Hepatic stellate cell (primary cell): Measurements from ENCODE around the gene IL1F10.
"Not testable (repeated sequence)": the region's sequence is repeated elsewhere in the genome, so short reads cannot be mapped to it uniquely, and the experiment has no call there.

Experiments used
- DNase-seq: peaks from one replicate; pipeline ENCODE4 v3.0.0; 2011; ENCODE audit warnings: low spot score

IL1F10 gene

GRCh38 chr2:113081488-113082210, 13.9 kb downstream of the IL1F10 start:
- DNase-seq = no peak

DNA sequence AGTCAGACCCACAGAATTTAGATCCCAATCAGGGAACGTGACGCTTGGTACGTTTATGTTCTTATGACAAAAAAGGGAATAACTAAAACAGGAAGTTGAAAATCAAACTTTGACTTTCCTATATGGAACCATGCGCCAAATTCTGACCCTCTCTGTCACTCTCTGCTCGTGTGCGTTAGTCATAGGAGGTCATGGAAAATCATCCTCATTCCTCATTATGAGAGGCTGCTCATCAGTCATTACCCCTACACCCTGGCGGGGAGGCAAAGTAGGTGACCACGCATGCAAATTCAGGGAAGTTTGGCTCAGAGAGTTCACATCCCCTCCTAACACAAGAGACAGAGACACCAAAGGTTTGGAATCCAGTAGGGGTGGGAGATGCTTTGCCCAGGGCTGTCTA, 15.5 kb downstream of the IL1F10 start:
- no peak for DNase-seq

- DNase-seq = no peak
These were observed 16.7 kb downstream of the IL1F10 start for GRCh38 chr2:113084249-113085000.

- DNase-seq = no peak
These were observed 17.8 kb downstream of the IL1F10 start for GRCh38 chr2:113085542-113085941.

- no peak for DNase-seq
These were observed 20.6 kb downstream of the IL1F10 start for GRCh38 chr2:113088213-113088992.

- no peak for DNase-seq
These were observed 22.1 kb downstream of the IL1F10 start for GRCh38 chr2:113089916-113090315.

- DNase-seq = no peak
These were observed 23.6 kb downstream of the IL1F10 start for GRCh38 chr2:113091231-113091896.

GRCh38 chr2:113092864-113093612, 25.3 kb downstream of the IL1F10 start:
- DNase-seq = no peak

GRCh38 chr2:113093613-113093977, 25.8 kb downstream of the IL1F10 start:
- DNase-seq = no peak

GRCh38 chr2:113096306-113096705, 28.5 kb downstream of the IL1F10 start:
- not testable (repeated sequence) for DNase-seq

GRCh38 chr2:113096842-113097618, 29.3 kb downstream of the IL1F10 start:
- not testable (repeated sequence) for DNase-seq

DNA sequence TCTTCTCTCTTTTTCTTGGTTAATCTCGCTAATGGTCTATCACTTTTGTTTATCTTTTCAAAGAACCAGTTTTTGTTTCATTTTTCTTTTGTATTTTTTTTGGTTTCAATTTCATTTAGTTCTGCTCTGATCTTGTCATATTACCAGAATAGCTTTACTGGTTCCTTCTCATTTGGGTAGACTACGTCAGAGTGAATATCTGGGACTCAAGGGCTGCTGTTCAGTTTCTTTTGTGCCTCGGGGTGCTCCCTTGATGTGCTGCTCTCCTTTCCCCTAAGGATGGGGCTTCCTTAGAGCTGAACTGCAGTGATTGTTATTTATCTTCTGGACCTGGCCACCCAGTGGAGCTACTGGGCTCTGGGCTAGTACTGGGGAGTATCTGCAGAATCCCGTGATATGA, 30.3 kb downstream of the IL1F10 start:
- DNase-seq = no peak

DNA sequence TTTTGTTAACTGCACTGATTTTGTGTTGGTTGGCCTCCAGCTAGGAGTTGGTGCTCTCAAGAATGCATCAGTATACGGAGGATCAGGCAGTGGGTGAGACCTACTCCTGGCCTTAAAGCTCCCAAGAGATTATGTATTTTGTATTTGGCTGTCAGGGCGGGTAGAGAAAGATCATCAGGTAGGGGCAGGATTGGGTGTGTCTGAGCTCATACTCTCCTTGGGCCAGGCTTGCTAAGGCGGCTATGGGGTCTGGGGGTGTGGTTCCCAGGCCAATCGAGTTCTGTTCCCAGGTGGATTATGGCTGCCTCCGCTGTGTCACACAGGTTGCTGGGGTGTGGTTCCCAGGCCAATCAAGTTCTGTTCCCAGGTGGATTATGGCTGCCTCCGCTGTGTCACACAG, 30.8 kb downstream of the IL1F10 start:
- no peak for DNase-seq

GRCh38 chr2:113102133-113102532, 34.4 kb downstream of the IL1F10 start:
- DNase-seq = no peak

GRCh38 chr2:113103277-113103676, 35.5 kb downstream of the IL1F10 start:
- DNase-seq = no peak

DNA sequence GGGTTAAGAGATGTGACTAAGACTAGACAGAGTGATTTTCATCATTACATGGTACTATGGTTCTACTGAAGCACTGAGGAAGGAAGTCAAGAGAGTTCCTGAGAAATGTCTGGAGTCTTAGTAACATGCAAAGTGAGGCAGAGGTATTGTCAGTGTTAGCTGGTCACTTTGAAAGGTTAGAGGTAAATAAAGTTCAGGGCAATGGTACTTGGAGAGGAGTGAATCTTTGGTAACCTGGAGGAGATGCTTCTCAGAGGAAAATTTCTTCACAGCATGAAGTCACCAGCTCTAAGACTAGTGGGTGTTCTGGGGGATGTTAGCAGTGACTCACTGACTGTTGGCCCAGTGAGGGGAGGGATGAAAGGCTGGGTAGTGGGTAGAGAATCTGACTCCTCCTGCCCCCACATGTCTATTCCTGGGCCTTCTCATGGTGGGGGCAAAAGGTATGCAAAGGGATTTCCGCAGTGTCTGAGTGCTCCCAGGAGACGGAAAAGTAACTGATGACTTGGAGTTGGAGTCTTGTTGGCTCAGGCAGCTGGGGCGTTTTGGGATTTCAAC, 36.4 kb downstream of the IL1F10 start:
- DNase-seq = no peak

DNA sequence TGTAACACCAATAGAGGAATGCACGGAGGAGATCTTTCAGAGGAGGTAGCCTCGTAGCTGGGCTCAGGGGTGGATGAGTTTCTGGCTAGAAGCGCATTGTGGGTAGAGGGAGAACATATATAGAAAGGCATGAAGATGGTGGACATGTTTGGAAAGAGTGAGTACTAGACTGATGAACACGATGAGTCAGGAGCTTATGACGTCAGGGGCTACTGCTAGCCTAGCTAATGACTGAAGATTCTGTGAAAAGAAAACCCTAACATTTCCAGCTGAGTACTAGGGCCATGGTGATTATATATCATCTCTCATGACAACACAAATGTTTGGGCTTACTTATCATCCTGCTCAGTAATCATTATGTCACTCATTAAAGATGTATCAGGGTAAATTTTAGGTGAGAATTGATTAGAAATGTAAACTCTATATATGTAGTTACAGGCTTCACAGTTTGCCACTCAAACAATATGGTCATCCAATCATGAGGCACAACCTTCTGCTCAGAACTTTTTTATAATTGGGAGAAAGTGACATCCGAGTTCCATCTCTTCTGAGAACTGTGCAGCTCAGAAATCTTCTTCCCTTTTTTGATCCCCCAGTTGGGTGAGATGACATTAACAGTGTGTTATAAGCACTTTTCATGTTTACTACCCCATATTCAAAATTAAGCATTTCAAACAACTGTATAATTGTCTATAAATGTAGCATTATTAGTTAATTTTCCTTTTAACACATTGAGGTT, 37.4 kb downstream of the IL1F10 start:
- no peak for DNase-seq

GRCh38 chr2:113111121-113111520, 43.4 kb downstream of the IL1F10 start:
- no peak for DNase-seq

DNA sequence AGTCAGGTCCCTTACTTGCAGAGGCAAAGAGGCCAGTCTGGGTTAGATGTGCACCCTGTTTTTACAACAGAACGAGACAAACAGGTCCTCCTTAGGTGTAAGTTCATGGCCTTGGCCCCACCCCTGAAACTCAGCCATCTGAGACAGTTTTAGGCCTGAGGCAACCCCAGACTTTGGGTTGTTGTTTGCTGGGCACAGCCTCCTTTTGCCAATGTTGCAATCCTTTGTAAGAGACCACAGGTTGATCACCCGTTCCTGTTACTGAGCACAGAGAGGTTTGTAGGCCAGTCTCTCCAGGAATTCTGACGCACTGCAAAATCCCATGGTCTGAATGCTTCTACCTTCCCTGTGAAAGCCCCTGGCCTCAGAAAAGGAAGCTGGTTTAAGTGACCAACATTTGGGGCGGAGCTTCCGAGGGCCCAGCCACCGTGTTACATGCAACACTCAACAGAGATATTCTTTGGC, 44.1 kb downstream of the IL1F10 start:
- no peak for DNase-seq

DNA sequence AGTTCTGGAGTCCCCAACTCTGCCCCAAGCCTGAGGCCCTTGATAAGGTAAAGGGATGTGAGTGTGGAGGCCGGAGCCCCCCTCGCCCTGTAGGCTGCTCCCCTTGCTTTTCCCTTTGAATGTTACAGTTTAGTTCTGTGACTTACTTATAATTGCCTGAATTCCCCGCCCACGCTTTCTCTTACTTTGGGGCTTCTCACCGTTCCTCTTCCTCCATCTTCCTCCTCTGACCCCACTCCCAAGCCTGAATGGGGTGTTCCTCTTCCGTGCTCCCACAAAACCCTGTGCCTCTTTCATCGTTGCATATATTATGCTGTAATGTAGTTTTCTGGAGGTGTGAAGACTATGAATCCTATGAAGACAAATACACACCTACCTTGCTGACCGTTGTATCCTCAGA, 44.7 kb downstream of the IL1F10 start:
- no peak for DNase-seq
